HepG2 (cell line): ENCODE results near the gene TMED3. TPM values are rescaled to one million over a fixed set of nuclear protein-coding genes. Genes with fewer than 3 reads are reported as not detected.

ENCODE experiments used
- ATAC-seq: fragments of 200-7000 bp; cut with Tn5 transposase; 3 replicates; pipeline ENCODE4 v1.9.1; 2020; ENCODE audit warnings: mild to moderate bottlenecking, moderate library complexity
- BruUV-seq: library from RNA; stranded (reverse); fragments of 400-500 nt; replicated peaks from 2 replicates; lab custom pipeline; 2021; lab: Mats Ljungman, UMichigan
- CTCF ChIA-PET: fragments of 300-600 bp; formaldehyde crosslinking; extraction: SDS; loops from one replicate; lab custom pipeline; 2021; ENCODE audit warnings: low total read pairs, inconsistent platforms, low intra/inter-chr PET ratio; lab: Yijun Ruan, JAX
- POLR2A ChIA-PET: fragments of 350-600 bp; sonication (Branson Sonifier 250); formaldehyde crosslinking; loops from one replicate; lab custom pipeline; 2020; ENCODE audit warnings: antibody characterized with exemption, inconsistent platforms; lab: Yijun Ruan, JAX
- DNase-seq: peaks from one replicate; pipeline ENCODE4 v3.0.0-alpha.2; 2015; ENCODE audit warnings: low spot score
- FAIRE-seq: peaks from 3 replicates; lab custom pipeline; 2011; peaks lifted over from hg19 to GRCh38; lab: Jason Lieb, UNC
- H2AFZ ChIP-seq: one replicate; pipeline ENCODE4 v1.6.1; 2011; ENCODE audit warnings: low read length, inconsistent platforms
- H3K27ac ChIP-seq: fragments of 300-600 bp; 3 replicates; pipeline ENCODE4 v1.8.0; 2011; ENCODE audit warnings: mixed run types, mild to moderate bottlenecking, mixed read lengths, low read length, inconsistent platforms; ENCODE audit not compliant: insufficient read depth; ENCODE audit errors: extremely low read length
- H3K27me3 ChIP-seq, 2 experiments: fragments of 200-600 bp in 1 of 2; 2 replicates in 1 of 2; 3 replicates in 1 of 2; pipeline versions ENCODE4 v1.6.0 to v1.8.0; 2011; ENCODE audit warnings: low read length in 2 of 2, mild to moderate bottlenecking in 2 of 2, moderate library complexity in 2 of 2, inconsistent platforms in 1 of 2; ENCODE audit not compliant: insufficient read depth in 2 of 2, control insufficient read depth in 1 of 2
- H3K36me3 ChIP-seq, 2 experiments: fragments of 200-600 bp in 1 of 2; replicated peaks in 1 of 2; 2 replicates in 1 of 2; 3 replicates in 1 of 2; pipeline versions ENCODE4 v1.5.1 to v1.8.0; 2011; ENCODE audit warnings: low read length in 2 of 2, inconsistent platforms in 1 of 2; ENCODE audit not compliant: insufficient read depth in 2 of 2, control insufficient read depth in 1 of 2
- H3K4me1 ChIP-seq: 2 replicates; pipeline ENCODE4 v1.5.1; 2012; ENCODE audit warnings: low read length, inconsistent platforms; ENCODE audit not compliant: insufficient read depth
- H3K4me2 ChIP-seq: 2 replicates; pipeline ENCODE4 v1.6.0; 2011; ENCODE audit warnings: low read depth, low read length, inconsistent platforms
- H3K4me3 ChIP-seq, 3 experiments: fragments of 200-600 bp in 1 of 3; sonication (generic), shearing (Covaris generic) in 1 of 3; replicated peaks in 1 of 3; 2 replicates each; pipeline ENCODE4 v1.5.1; 2011 to 2016; ENCODE audit warnings: low read length in 3 of 3, inconsistent platforms in 2 of 3, low read depth in 2 of 3, mild to moderate bottlenecking in 2 of 3, control low read depth in 1 of 3, mixed read lengths in 1 of 3; ENCODE audit not compliant: insufficient read depth in 1 of 3
- H3K79me2 ChIP-seq: one replicate; pipeline ENCODE4 v1.6.1; 2011; ENCODE audit warnings: low read length, inconsistent platforms; ENCODE audit not compliant: insufficient read depth
- H3K9ac ChIP-seq: 2 replicates; pipeline ENCODE4 v1.6.0; 2011; ENCODE audit warnings: mild to moderate bottlenecking, low read depth, low read length, inconsistent platforms; ENCODE audit not compliant: insufficient read depth
- H3K9me3 ChIP-seq: 2 replicates; pipeline ENCODE4 v1.5.1; 2012; ENCODE audit warnings: mild to moderate bottlenecking, low read length
- H4K20me1 ChIP-seq: 2 replicates; pipeline ENCODE4 v1.6.0; 2011; ENCODE audit warnings: inconsistent platforms, mild to moderate bottlenecking, low read length, moderate library complexity; ENCODE audit not compliant: insufficient read depth
- AGO2 ChIP-seq: fragments of 200-400 bp; formaldehyde crosslinking; optimal IDR thresholded peaks from 2 replicates; pipeline ENCODE3; 2017; ENCODE audit warnings: mild to moderate bottlenecking, low read depth, low read length, moderate library complexity
- ATF6 ChIP-seq: sonication (generic); formaldehyde crosslinking; conservative IDR thresholded peaks from 2 replicates; pipeline ENCODE4 v1.4.0; 2020; ENCODE audit warnings: missing genetic modification reagents
- BORCS8-MEF2B ChIP-seq: sonication (generic); formaldehyde crosslinking; IDR thresholded peaks from 2 replicates; pipeline ENCODE4 v1.8.0; 2022; ENCODE audit warnings: mild to moderate bottlenecking, missing genetic modification reagents
- CCDC6 ChIP-seq: sonication (generic); formaldehyde crosslinking; IDR thresholded peaks from 2 replicates; pipeline ENCODE4 v1.8.1; 2022; ENCODE audit warnings: mild to moderate bottlenecking, missing genetic modification reagents, moderate library complexity
- DMAP1 ChIP-seq: IDR thresholded peaks from 2 replicates; pipeline ENCODE4 v1.6.1; 2016
- GMEB1 ChIP-seq: sonication (generic); formaldehyde crosslinking; IDR thresholded peaks from 2 replicates; pipeline ENCODE4 v1.5.1; 2020; ENCODE audit warnings: missing genetic modification reagents, mild to moderate bottlenecking, borderline replicate concordance
- GZF1 ChIP-seq: sonication (generic); formaldehyde crosslinking; IDR thresholded peaks from 2 replicates; pipeline ENCODE4 v1.5.1; 2020; ENCODE audit warnings: mild to moderate bottlenecking, missing genetic modification reagents
- HMGXB4 ChIP-seq, 2 experiments: sonication (generic) in 1 of 2; formaldehyde crosslinking in 1 of 2; IDR thresholded peaks; 2 replicates each; pipeline versions ENCODE4 v1.4.0 to v1.6.1; 2018 to 2020; ENCODE audit warnings: missing genetic modification reagents in 2 of 2, borderline replicate concordance in 1 of 2, low read depth in 1 of 2, mild to moderate bottlenecking in 1 of 2, missing biosample characterization in 1 of 2
- IRF9 ChIP-seq: sonication (generic); formaldehyde crosslinking; IDR thresholded peaks from 2 replicates; pipeline ENCODE4 v1.8.0; 2022; ENCODE audit warnings: missing genetic modification reagents, mild to moderate bottlenecking, borderline replicate concordance
- RBM39 ChIP-seq: fragments of 200-400 bp; formaldehyde crosslinking; IDR thresholded peaks from one replicate; pipeline ENCODE4 v1.6.1; 2018; ENCODE audit warnings: antibody characterized with exemption, mild to moderate bottlenecking, low read depth, low read length; ENCODE audit not compliant: poor library complexity, severe bottlenecking
- TGIF2 ChIP-seq: IDR thresholded peaks from 2 replicates; pipeline ENCODE4 v1.6.1; 2016; ENCODE audit warnings: control low read depth, missing compliant biosample characterization
- ZBTB26 ChIP-seq: IDR thresholded peaks from 2 replicates; pipeline ENCODE4 v1.6.1; 2016; ENCODE audit warnings: missing compliant biosample characterization, missing genetic modification reagents, borderline replicate concordance
- WGBS: methylation state at CpG from one replicate; pipeline ENCODE4 v1.1.6; 2017; ENCODE audit warnings: low lambda C conversion rate; 5-methylcytosine and 5-hydroxymethylcytosine counted together
- in situ Hi-C: cut with HindIII; loops from 2 replicates; pipeline ENCODE4 v1.10.0; 2017; ENCODE audit warnings: low pct_unique_long_range_greater_than_20kb; ENCODE audit not compliant: extremely low pct_ligation_motif_present
- intact Hi-C: fragments of 100-400 bp; cut with micrococcal nuclease; formaldehyde crosslinking; loops from one replicate; pipeline ENCODE4 v1.10.0; 2022; ENCODE audit not compliant: unreplicated experiment
- polyA plus RNA-seq, 8 experiments: library from polyadenylated mRNA; depleted of rRNA in 3 of 8; stranded (reverse) in 7 of 8; unstranded in 1 of 8; fragments of >200 nt; fragmentation: Illumina TruSeq in 4 of 8; extraction: Trizol in 4 of 8; gene quantifications; 2 replicates each; pipeline versions ENCODE4 v1.2.1 to v1.2.3, GENCODE V29; 2011 to 2016; ENCODE audit warnings: low read depth in 4 of 8, missing spikeins in 1 of 8, mixed read lengths in 1 of 8; ENCODE audit not compliant: insufficient read depth in 1 of 8
- total RNA-seq, 5 experiments: library from RNA; depleted of rRNA; stranded (reverse); fragments of >200 nt; fragmentation: Illumina TruSeq; extraction: Trizol; gene quantifications; 2 replicates each; pipeline ENCODE4 v1.2.3, GENCODE V29; 2016; ENCODE audit warnings: low read depth in 1 of 5

TMED3 gene
- total and polyA plus RNA-seq, 2 of the 13 experiments (the other 11 are each of a cell fraction or from before 2014, with no cell fraction given): 125 to 155 TPM

GRCh38 chr15:79265987-79266579 is 44.8 kb upstream of the TMED3 start (continued):
- no peak for TF ChIP-seq ATF6 (CRISPR knock-in tag)
- no peak for TF ChIP-seq CCDC6
- TF ChIP-seq IRF9 (CRISPR knock-in tag): no peak
- TF ChIP-seq RBM39: no peak
- no peak for TF ChIP-seq GZF1 (CRISPR knock-in tag)

- H3K9ac ChIP-seq: no peak within 1 kb of the TSS
- H2AFZ ChIP-seq: no peak within 1 kb of the TSS
- intact Hi-C loops: no loop called here
- 42% methylated on average over 39 of the region's 56 CpGs for WGBS
- in situ Hi-C loops: no loop called here
- H4K20me1 ChIP-seq: no peaks in the 10 kb centered on the region
- BruUV-seq: no TSS peak
- DNase-seq (no peak), ATAC-seq (no peak), FAIRE-seq (no peak)
- no peak within 1 kb of the TSS for H3K27ac ChIP-seq
- H3K9me3 ChIP-seq: no peaks in the 10 kb centered on the region
- no peak within 1 kb of the TSS for H3K4me2 ChIP-seq
- ChIA-PET CTCF (no interaction called here), POLR2A (no interaction called here)
- no peaks in the 10 kb centered on the region for H3K36me3 ChIP-seq
- H3K4me1 ChIP-seq: no peaks in the 10 kb centered on the region
- peaks cover 1 to 14% of the 10 kb centered on the region in 2 experiments for H3K27me3 ChIP-seq
- no peaks in the 10 kb centered on the region for H3K79me2 ChIP-seq
- no peak within 1 kb of the TSS for H3K4me3 ChIP-seq
- no peak for TF ChIP-seq DMAP1 (CRISPR knock-in tag)
- TF ChIP-seq GMEB1: no peak
- no peak for TF ChIP-seq HMGXB4 (CRISPR knock-in tag; IDR thresholded peaks at IDR 0.05; ENCODE audit: borderline replicate concordance in 1 of 2, low read depth in 1 of 2)
- TF ChIP-seq AGO2: no peak
- TF ChIP-seq BORCS8-MEF2B: no peak
- no peak for TF ChIP-seq ZBTB26 (CRISPR knock-in tag)
- no peak for TF ChIP-seq TGIF2
Measured at GRCh38 chr15:79282371-79283251, 28.3 kb upstream of the TMED3 start, which contains the start of gene ANKRD34C. TSS of gene ANKRD34C (plus strand) at chr15:79282722. CDS start at chr15:79293285, 10,563 bp downstream.
